Measurements from ENCODE around the gene CYP26B1. TPM values are rescaled to one million over a fixed set of nuclear protein-coding genes. Genes with fewer than 3 reads are reported as not detected.

CYP26B1 gene
- total RNA-seq, 1 experiment from 2014 or later = 1.7 TPM

- Mint-ChIP-seq H3K4me1 (ENCODE audit: low read depth, unreplicated experiment) (no peaks in the 10 kb centered on the region), H3K27ac (ENCODE audit: unreplicated experiment) (no peak overlapping the region), H3K36me3 (ENCODE audit: insufficient read depth, unreplicated experiment) (no peaks in the 10 kb centered on the region), H3K4me3 (ENCODE audit: unreplicated experiment) (no peak overlapping the region), H3K9me3 (ENCODE audit: unreplicated experiment) (peaks cover 9% of the 10 kb centered on the region), H3K27me3 (ENCODE audit: insufficient read depth, unreplicated experiment) (peaks cover 15% of the 10 kb centered on the region)
- Histone ChIP-seq H3K36me3 (ENCODE audit: control insufficient read depth, insufficient read depth, low read length) (no peaks in the 10 kb centered on the region), H3K27me3 (replicated peaks; ENCODE audit: control insufficient read depth, insufficient read depth, low read length) (no peaks in the 10 kb centered on the region), H3K9me3 (no peaks in the 10 kb centered on the region), H3K4me3 (ENCODE audit: low read depth, low read length) (no peak overlapping the region), H3K4me1 (no peaks in the 10 kb centered on the region)
- ChIA-PET POLR2A (interaction anchor here (0.7 kb wide), 1 partner anchor 25 kb away, joined by 3 read pairs; no protein-coding TSS in a partner anchor), CTCF (no interaction called here)
- BruUV-seq (replicated peaks) = no TSS peak
- DNase-seq = no peak
- no peak for TF ChIP-seq CTCF (IDR thresholded peaks at IDR 0.05; ENCODE audit: insufficient read depth in 1 of 2, low read depth in 1 of 2, low read length in 1 of 2, severe bottlenecking in 1 of 2, unreplicated experiment in 1 of 2)
- intact Hi-C loops (cut with micrococcal nuclease; ENCODE audit: unreplicated experiment) = no loop called here
Observed at GRCh38 chr2:72108121-72108520, 39.5 kb downstream of the CYP26B1 start.

GRCh38 chr2:72106978-72107377 is 40.7 kb downstream of the CYP26B1 start:
- Mint-ChIP-seq H3K4me1 (ENCODE audit: low read depth, unreplicated experiment) (no peaks in the 10 kb centered on the region), H3K27me3 (ENCODE audit: insufficient read depth, unreplicated experiment) (peaks cover 15% of the 10 kb centered on the region), H3K4me3 (ENCODE audit: unreplicated experiment) (no peak overlapping the region), H3K27ac (ENCODE audit: unreplicated experiment) (no peak overlapping the region), H3K9me3 (ENCODE audit: unreplicated experiment) (peaks cover 4% of the 10 kb centered on the region), H3K36me3 (ENCODE audit: insufficient read depth, unreplicated experiment) (no peaks in the 10 kb centered on the region)
- Histone ChIP-seq H3K36me3 (ENCODE audit: control insufficient read depth, insufficient read depth, low read length) (no peaks in the 10 kb centered on the region), H3K4me1 (no peaks in the 10 kb centered on the region), H3K27me3 (replicated peaks; ENCODE audit: control insufficient read depth, insufficient read depth, low read length) (no peaks in the 10 kb centered on the region), H3K4me3 (ENCODE audit: low read depth, low read length) (no peak overlapping the region), H3K9me3 (no peaks in the 10 kb centered on the region)
- intact Hi-C loops (cut with micrococcal nuclease; ENCODE audit: unreplicated experiment) = no loop called here
- ChIA-PET CTCF (no interaction called here), POLR2A (no interaction called here)
- no peak for DNase-seq
- no TSS peak for BruUV-seq (replicated peaks)
- TF ChIP-seq CTCF (IDR thresholded peaks at IDR 0.05; ENCODE audit: insufficient read depth in 1 of 2, low read depth in 1 of 2, low read length in 1 of 2, severe bottlenecking in 1 of 2, unreplicated experiment in 1 of 2) = no peak

GRCh38 chr2:72104821-72105588 is 42.7 kb downstream of the CYP26B1 start:
- Histone ChIP-seq H3K36me3 (ENCODE audit: control insufficient read depth, insufficient read depth, low read length) (no peaks in the 10 kb centered on the region), H3K27me3 (replicated peaks; ENCODE audit: control insufficient read depth, insufficient read depth, low read length) (no peaks in the 10 kb centered on the region), H3K9me3 (no peaks in the 10 kb centered on the region), H3K4me1 (no peaks in the 10 kb centered on the region), H3K4me3 (ENCODE audit: low read depth, low read length) (no peak overlapping the region)
- Mint-ChIP-seq H3K4me1 (ENCODE audit: low read depth, unreplicated experiment) (no peaks in the 10 kb centered on the region), H3K9me3 (ENCODE audit: unreplicated experiment) (no peaks in the 10 kb centered on the region), H3K27ac (ENCODE audit: unreplicated experiment) (no peak overlapping the region), H3K36me3 (ENCODE audit: insufficient read depth, unreplicated experiment) (no peaks in the 10 kb centered on the region), H3K4me3 (ENCODE audit: unreplicated experiment) (no peak overlapping the region), H3K27me3 (ENCODE audit: insufficient read depth, unreplicated experiment) (peaks cover 18% of the 10 kb centered on the region)
- DNase-seq = peak; percentile 28 to 38
- TF ChIP-seq CTCF (IDR thresholded peaks at IDR 0.05; ENCODE audit: insufficient read depth in 1 of 2, low read depth in 1 of 2, low read length in 1 of 2, severe bottlenecking in 1 of 2, unreplicated experiment in 1 of 2) = peak; percentile 12 to 41
- CTCF ChIA-PET = interaction anchor here (0.6 kb wide), 1 partner anchor 181 kb away, joined by 3 read pairs; no protein-coding TSS in a partner anchor
- POLR2A ChIA-PET = no interaction called here
- BruUV-seq (replicated peaks) = no TSS peak
- intact Hi-C loops (cut with micrococcal nuclease; ENCODE audit: unreplicated experiment) = loop anchor here (1.0 to 2.0 kb wide), 2 partner anchors 46 to 181 kb away; no protein-coding TSS in a partner anchor
